Fibroblast of pulmonary artery (primary cell): ENCODE results near the gene ANKRD12.
"Not testable (repeated sequence)": the region's sequence is repeated elsewhere in the genome, so short reads cannot be mapped to it uniquely, and the experiment has no call there.

Source experiments
- DNase-seq: peaks from one replicate; pipeline ENCODE4 v3.0.0-alpha.2; 2010; ENCODE audit warnings: low read depth
- H3K4me3 ChIP-seq: replicated peaks from 2 replicates; pipeline ENCODE4 v1.5.1; 2011; ENCODE audit warnings: low read depth, mild to moderate bottlenecking, control low read depth, low read length, moderate library complexity
- TF ChIP-seq, protein P1 (sequence below): IDR thresholded peaks from 2 replicates; pipeline ENCODE4 v1.5.1; 2011; ENCODE audit warnings: mild to moderate bottlenecking, control low read depth, low read length, inconsistent platforms; ENCODE audit errors: missing control alignments

Gene ANKRD12

GRCh38 chr18:9260388-9261380, 124.1 kb downstream of the ANKRD12 start:
- peak; percentile 5 for DNase-seq
- TF ChIP-seq, protein P1, sequence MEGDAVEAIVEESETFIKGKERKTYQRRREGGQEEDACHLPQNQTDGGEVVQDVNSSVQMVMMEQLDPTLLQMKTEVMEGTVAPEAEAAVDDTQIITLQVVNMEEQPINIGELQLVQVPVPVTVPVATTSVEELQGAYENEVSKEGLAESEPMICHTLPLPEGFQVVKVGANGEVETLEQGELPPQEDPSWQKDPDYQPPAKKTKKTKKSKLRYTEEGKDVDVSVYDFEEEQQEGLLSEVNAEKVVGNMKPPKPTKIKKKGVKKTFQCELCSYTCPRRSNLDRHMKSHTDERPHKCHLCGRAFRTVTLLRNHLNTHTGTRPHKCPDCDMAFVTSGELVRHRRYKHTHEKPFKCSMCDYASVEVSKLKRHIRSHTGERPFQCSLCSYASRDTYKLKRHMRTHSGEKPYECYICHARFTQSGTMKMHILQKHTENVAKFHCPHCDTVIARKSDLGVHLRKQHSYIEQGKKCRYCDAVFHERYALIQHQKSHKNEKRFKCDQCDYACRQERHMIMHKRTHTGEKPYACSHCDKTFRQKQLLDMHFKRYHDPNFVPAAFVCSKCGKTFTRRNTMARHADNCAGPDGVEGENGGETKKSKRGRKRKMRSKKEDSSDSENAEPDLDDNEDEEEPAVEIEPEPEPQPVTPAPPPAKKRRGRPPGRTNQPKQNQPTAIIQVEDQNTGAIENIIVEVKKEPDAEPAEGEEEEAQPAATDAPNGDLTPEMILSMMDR, result no peak

GRCh38 chr18:9263264-9263663, 126.7 kb downstream of the ANKRD12 start:
- TF ChIP-seq, protein P1, result no peak
- no peak for DNase-seq
- H3K4me3 ChIP-seq, result no peak overlapping the region

More at GRCh38 chr18:9260388-9261380, 124.1 kb downstream of the ANKRD12 start:
- H3K4me3 ChIP-seq, result no peak overlapping the region

- peak; percentile 6 for DNase-seq
- not testable (repeated sequence) for H3K4me3 ChIP-seq
Observed at GRCh38 chr18:9264797-9265196, 128.2 kb downstream of the ANKRD12 start.

DNA sequence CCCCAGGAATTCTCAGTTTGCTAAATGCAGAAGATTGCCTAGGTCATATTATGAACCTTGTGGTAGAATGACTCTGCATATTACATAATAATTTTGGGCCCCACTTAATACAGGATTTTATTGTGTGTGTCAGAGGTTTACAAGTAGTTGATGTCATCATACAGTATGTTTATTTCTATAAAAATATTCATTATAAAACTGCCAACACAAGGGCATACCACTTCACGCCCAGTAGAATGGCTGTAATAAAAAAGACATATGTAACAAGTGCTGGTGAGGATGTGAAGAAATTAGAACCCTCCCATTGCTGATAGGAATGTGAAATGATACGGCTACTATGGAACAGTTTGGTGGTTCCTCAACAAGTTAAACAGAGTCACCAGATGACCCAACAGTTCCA, 136.6 kb downstream of the ANKRD12 start:
- H3K4me3 ChIP-seq, result no peak overlapping the region
- no peak for DNase-seq
- TF ChIP-seq, protein P1, result no peak

DNA sequence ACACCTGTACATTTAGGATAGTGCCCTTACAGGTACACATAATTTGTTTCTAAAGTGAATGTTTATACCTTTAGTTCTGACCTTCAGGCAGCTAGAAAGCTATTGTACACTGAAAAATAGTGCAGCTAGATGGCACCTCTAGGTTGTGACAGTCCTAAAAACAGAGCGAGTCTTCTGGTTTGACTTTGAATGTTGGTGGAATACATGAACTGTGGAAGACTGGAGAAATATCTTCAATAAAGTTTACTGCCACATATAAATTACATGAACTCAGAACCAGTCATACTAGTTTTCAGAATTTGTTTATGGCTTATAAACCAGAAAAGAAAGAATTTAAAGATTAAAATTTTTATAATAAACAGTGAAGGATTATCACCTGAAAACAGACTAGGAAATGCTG, 139.3 kb downstream of the ANKRD12 start:
- TF ChIP-seq, protein P1, result no peak

DNA sequence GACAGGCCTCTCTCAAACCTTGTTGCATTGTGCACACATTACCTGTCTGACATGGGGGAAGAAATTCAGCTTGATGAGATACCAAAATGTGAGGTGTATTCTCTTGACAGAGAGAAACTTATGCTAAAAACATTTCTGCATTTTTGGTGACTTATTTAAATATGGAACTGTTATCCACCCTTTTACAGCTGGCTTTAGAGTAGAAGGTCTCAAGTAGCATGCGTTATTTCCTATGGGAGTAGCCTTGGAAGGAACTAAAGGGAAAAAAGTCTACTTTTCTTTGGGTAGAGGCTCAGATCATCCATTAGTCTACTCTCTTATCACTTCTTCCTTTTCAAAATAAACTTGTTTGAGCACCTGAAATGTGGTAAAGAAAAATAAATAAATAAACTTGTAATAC, 141.4 kb downstream of the ANKRD12 start:
- no peak for DNase-seq
- no peak overlapping the region for H3K4me3 ChIP-seq
- TF ChIP-seq, protein P1, result no peak

More for the DNA sequence above, 139.3 kb downstream of the ANKRD12 start:
- no peak overlapping the region for H3K4me3 ChIP-seq
- no peak for DNase-seq

DNA sequence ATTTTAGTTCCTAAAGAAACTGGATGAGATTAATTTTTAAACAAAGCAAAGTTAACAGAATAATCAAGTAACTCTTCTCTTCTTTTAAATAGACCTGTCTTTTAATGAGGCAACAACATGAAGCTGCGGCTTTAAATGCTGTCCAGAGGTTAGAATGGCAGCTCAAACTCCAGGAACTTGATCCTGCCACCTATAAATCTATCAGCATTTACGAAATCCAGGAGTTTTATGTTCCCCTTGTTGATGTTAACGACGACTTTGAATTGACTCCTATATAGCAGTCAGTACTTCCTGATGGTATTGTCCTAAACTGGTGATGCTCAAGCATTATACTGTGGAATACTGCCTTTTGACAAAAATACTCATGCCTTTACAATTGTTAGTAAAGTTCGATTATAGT, 144.3 kb downstream of the ANKRD12 start:
- DNase-seq, result no peak
- TF ChIP-seq, protein P1, result no peak

More for the DNA sequence above, 144.3 kb downstream of the ANKRD12 start:
- no peak overlapping the region for H3K4me3 ChIP-seq
